ACC112 (cell line): Measurements from ENCODE around the gene SRSF10.

Experiments used
- H2AFZ ChIP-seq: fragments of 200-600 bp; sonication (generic); one replicate; pipeline ENCODE4 v1.6.0; 2017; ENCODE audit warnings: antibody characterized with exemption, low read length; ENCODE audit not compliant: unreplicated experiment
- H3K27ac ChIP-seq: fragments of 200-600 bp; sonication (generic); 2 replicates; pipeline ENCODE4 v1.5.1; 2014; ENCODE audit warnings: low read depth, mild to moderate bottlenecking, antibody characterized with exemption, low read length, moderate library complexity
- H3K27me3 ChIP-seq: fragments of 200-600 bp; sonication (generic); 2 replicates; pipeline ENCODE4 v1.6.1; 2014; ENCODE audit warnings: mild to moderate bottlenecking, antibody characterized with exemption, low read length, moderate library complexity, mixed read lengths; ENCODE audit not compliant: insufficient read depth
- H3K36me3 ChIP-seq: fragments of 200-600 bp; sonication (generic); 2 replicates; pipeline ENCODE4 v1.6.1; 2016; ENCODE audit warnings: mild to moderate bottlenecking, antibody characterized with exemption, low read length, moderate library complexity, mixed read lengths; ENCODE audit not compliant: insufficient read depth
- H3K4me1 ChIP-seq: fragments of 200-600 bp; sonication (generic); one replicate; pipeline ENCODE4 v1.6.1; 2016; ENCODE audit warnings: low read length, mixed read lengths; ENCODE audit not compliant: insufficient read depth, unreplicated experiment, control insufficient read depth
- H3K4me3 ChIP-seq: fragments of 200-600 bp; sonication (generic); 2 replicates; pipeline ENCODE4 v1.5.1; 2014; ENCODE audit warnings: mild to moderate bottlenecking, low read depth, low read length
- H3K79me2 ChIP-seq: fragments of 200-600 bp; sonication (generic); one replicate; pipeline ENCODE4 v1.6.0; 2016; ENCODE audit warnings: low read length; ENCODE audit not compliant: control insufficient read depth, unreplicated experiment, insufficient read depth

Gene SRSF10

DNA sequence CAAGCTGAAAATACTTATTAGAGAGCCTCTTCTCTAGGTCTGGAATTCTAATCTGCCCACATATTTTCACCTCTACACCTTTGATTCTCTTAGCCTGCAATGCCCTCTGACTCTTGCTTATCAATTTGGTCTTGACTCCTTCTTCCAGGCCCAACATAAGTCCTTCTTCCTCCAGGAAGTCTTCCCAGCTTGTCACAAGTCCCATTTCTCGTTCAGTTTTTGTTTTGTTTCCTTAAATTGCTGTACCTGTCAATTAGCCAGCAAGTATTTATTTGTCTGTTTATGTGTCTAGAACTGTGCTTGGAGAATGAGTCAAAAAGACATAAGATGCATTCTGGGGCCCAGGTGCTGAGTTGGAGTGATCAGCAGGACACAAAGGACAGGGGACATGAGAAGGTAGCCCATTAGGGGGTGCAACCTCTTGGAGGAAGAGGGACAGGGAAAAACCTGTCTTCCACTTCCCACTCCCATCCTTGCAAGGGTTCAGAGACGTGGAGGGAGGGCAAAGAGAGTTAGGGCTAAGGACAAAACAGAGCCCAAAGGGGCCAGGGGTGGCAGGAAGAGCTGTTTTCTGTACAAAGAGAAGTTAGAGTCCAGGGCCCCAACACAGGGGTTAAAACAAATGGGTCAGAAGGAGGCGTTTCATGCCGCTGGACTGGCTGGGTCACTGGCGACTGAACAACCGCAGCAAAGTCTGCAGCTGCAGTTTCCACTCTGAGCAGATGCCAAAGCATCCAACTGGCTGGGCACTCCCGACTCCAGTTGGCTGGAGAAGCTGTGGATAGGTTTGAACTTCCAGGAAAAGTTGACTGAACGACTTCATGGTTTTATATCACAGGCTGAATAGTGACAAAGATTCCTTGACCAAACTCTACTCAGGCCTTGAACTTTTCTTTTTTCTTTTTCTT is 56.3 kb downstream of the SRSF10 start:
- Histone ChIP-seq H3K4me1 (no peaks in the 10 kb centered on the region), H3K4me3 (no peak overlapping the region), H2AFZ (no peak overlapping the region), H3K27ac (no peak overlapping the region), H3K27me3 (no peaks in the 10 kb centered on the region), H3K36me3 (no peaks in the 10 kb centered on the region), H3K79me2 (no peaks in the 10 kb centered on the region)

DNA sequence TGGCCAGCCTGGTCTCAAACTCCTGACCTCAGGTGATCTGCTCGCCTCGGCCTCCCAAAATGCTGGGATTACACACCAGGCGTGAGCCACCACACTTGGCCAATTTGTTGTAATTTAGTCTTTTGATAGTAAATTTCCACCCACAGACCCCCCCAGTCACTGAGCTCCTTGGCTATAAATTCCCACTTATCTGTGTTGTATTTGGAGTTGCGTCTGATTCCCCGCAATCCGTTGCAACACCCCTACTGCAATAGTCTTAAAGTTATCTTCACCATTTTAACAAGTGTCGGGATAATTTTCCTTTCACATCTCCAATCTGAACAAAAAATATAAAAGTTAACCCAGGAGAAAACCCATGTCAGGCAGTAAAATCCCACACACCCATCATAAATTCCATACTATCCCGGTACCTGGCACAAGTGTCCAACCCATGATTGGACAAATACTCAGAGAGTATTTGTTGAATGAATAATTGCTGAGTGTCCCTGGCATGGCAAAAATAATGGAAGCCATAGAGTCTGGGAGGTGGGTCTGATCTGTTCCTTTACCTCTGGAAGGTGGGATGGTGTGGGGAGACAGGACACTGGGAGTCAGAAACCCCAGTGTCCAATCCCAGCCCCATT is 57.7 kb downstream of the SRSF10 start:
- Histone ChIP-seq H3K4me1 (no peaks in the 10 kb centered on the region), H3K36me3 (no peaks in the 10 kb centered on the region), H3K79me2 (no peaks in the 10 kb centered on the region), H2AFZ (no peak overlapping the region), H3K27me3 (no peaks in the 10 kb centered on the region), H3K4me3 (no peak overlapping the region), H3K27ac (no peak overlapping the region)

DNA sequence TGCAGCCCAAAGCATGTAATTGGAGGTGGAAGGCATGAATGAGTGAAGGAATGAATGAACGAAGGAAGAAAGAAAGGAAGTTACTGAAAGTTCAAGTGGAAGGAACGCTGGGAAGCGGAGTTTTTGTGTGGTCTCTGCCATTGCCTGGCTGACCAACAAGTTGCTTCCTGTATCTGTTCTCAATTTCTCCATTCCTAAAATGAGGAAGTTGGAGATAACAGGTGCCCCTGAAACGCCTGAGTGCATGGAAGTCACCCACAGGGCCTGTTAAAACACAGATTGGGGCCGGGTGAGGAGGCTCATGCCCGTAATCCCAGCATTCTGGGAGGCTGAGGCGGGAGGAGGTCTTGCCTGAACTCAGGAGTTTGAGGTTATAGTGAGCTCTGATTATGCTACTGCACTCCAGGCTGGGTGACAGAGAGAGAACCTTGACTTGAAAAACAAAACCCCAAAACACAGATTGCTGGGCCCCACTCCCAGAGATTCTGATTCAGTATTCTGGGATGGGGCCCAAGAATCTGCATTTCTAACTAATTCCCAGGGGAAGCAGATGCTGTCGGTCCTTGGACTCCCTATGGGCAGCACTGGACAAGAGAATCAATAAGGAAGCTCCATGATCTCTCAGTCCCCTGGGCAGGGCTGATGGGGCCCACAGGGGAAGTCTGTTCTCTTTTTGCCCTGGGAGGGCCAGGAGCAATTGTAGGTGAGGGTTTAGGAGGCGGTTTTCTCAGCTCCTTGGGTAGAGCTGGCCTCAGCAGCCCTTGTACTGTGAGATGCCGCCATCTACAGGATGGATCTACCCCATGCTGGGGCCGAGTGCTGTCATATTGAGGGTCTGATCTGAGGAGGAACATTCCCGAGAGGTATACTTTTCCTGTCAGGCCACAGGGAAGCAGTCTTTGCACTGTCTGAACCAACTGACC is 63.7 kb downstream of the SRSF10 start:
- no peak overlapping the region for H3K27ac ChIP-seq
- no peak overlapping the region for H2AFZ ChIP-seq
- no peaks in the 10 kb centered on the region for H3K4me1 ChIP-seq
- H3K79me2 ChIP-seq = no peaks in the 10 kb centered on the region
- H3K4me3 ChIP-seq = no peak overlapping the region
- no peaks in the 10 kb centered on the region for H3K36me3 ChIP-seq
- H3K27me3 ChIP-seq = no peaks in the 10 kb centered on the region

DNA sequence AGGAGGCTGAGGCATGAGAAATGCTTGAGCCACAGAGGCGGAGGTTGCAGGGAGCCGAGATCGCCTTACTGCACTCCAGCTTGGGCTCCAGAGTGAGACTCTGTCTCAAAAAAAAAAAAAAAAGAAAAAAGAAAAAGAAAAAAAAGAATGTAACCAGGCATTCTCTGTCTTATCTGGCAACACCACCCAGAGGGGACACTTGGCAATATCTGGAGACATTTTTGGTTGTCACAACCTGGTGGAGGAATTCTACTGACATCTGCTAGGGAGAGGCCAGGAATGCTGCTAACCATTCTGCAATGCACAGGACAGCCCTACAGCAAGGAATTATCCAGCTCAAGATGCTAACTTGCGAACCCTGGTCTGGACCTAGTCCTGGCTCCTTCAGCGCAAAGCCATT is 64.7 kb downstream of the SRSF10 start:
- H3K4me1 ChIP-seq = no peaks in the 10 kb centered on the region
- H3K4me3 ChIP-seq = no peak overlapping the region
- H3K79me2 ChIP-seq = no peaks in the 10 kb centered on the region
- H3K27me3 ChIP-seq = no peaks in the 10 kb centered on the region; the same call in 1 of the 2 replicates
- H3K36me3 ChIP-seq = no peaks in the 10 kb centered on the region
- no peak overlapping the region for H3K27ac ChIP-seq
- no peak overlapping the region for H2AFZ ChIP-seq

DNA sequence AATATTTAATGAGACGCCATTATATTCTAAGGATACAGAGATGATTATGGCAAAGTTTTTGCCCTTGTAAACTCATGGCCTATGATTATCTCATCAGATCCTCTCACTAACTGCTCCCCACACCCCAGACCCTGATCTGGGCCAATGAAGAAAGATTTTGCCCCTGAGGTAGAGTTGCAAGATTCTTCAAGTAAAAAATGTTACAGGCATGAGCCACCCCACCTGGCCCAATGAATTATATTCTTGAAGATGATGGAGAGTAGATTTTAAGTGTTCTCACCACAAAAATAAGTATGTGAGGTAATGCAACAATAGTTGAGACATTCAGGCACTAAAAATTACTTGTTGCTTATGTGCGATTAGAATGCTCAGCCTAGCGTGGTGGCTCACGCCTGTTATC is 65.2 kb downstream of the SRSF10 start:
- H2AFZ ChIP-seq = no peak overlapping the region
- H3K27ac ChIP-seq = no peak overlapping the region
- no peak overlapping the region for H3K4me3 ChIP-seq
- no peaks in the 10 kb centered on the region for H3K36me3 ChIP-seq
- no peaks in the 10 kb centered on the region; the same call in 1 of the 2 replicates for H3K27me3 ChIP-seq
- no peaks in the 10 kb centered on the region for H3K79me2 ChIP-seq
- no peaks in the 10 kb centered on the region for H3K4me1 ChIP-seq
